ENCODE results near the gene PEX7.
A peak's percentile ranks its signal among the peaks of the same experiment; 100 is the strongest.
"Not testable (repeated sequence)": the region's sequence is repeated elsewhere in the genome, so short reads cannot be mapped to it uniquely, and the experiment has no call there.

The PEX7 gene

GRCh38 chr6:136790411-136791295, 31.7 kb upstream of the PEX7 start:
- DNase-seq (ENCODE audit: low read depth in 2 of 3, low spot score in 1 of 3): no peak

- peak in 1 of 3 donors; percentile 41 for DNase-seq (ENCODE audit: low read depth in 2 of 3, low spot score in 1 of 3)
Observed at GRCh38 chr6:136791296-136792094, 30.9 kb upstream of the PEX7 start.

- no peak for DNase-seq (ENCODE audit: low read depth in 2 of 3, low spot score in 1 of 3)
Observed at GRCh38 chr6:136792095-136792409, 30.3 kb upstream of the PEX7 start.

- peak; percentile 91 to 96 (median 93) for DNase-seq (ENCODE audit: low read depth in 2 of 3, low spot score in 1 of 3)
Observed at GRCh38 chr6:136792410-136793262, 29.8 kb upstream of the PEX7 start, which contains the start of gene MAP3K5. Gene MAP3K5, minus strand, starts transcription at chr6:136792477. Its CDS starts 320 bp downstream, at chr6:136792157.

- DNase-seq (ENCODE audit: low read depth in 2 of 3, low spot score in 1 of 3): no peak
Observed at GRCh38 chr6:136793363-136793762, 29.0 kb upstream of the PEX7 start.

GRCh38 chr6:136795386-136795785, 27.0 kb upstream of the PEX7 start:
- DNase-seq (ENCODE audit: low read depth in 2 of 3, low spot score in 1 of 3): no peak

GRCh38 chr6:136795996-136796395, 26.4 kb upstream of the PEX7 start:
- DNase-seq (ENCODE audit: low read depth in 2 of 3, low spot score in 1 of 3): no peak

- DNase-seq (ENCODE audit: low read depth in 2 of 3, low spot score in 1 of 3): no peak
Observed at GRCh38 chr6:136798044-136798443, 24.3 kb upstream of the PEX7 start.

- DNase-seq (ENCODE audit: low read depth in 2 of 3, low spot score in 1 of 3): no peak
Observed at GRCh38 chr6:136801581-136801980, 20.8 kb upstream of the PEX7 start.

- DNase-seq (ENCODE audit: low read depth in 2 of 3, low spot score in 1 of 3): no peak
Observed at GRCh38 chr6:136803608-136804007, 18.8 kb upstream of the PEX7 start.

GRCh38 chr6:136809091-136809860, 13.1 kb upstream of the PEX7 start:
- DNase-seq (ENCODE audit: low read depth in 2 of 3, low spot score in 1 of 3): no peak

- DNase-seq (ENCODE audit: low read depth in 2 of 3, low spot score in 1 of 3): no peak
Observed at GRCh38 chr6:136811272-136811671, 11.1 kb upstream of the PEX7 start.

GRCh38 chr6:136812174-136812573, 10.2 kb upstream of the PEX7 start:
- no peak for DNase-seq (ENCODE audit: low read depth in 2 of 3, low spot score in 1 of 3)

GRCh38 chr6:136815608-136816007, 6.8 kb upstream of the PEX7 start:
- not testable (repeated sequence) for DNase-seq (ENCODE audit: low read depth in 2 of 3, low spot score in 1 of 3)

- DNase-seq (ENCODE audit: low read depth in 2 of 3, low spot score in 1 of 3): no peak
Observed at GRCh38 chr6:136816656-136817055, 5.7 kb upstream of the PEX7 start.

- no peak for DNase-seq (ENCODE audit: low read depth in 2 of 3, low spot score in 1 of 3)
Observed at GRCh38 chr6:136820561-136820960, 1.8 kb upstream of the PEX7 start.

GRCh38 chr6:136822046-136822375, 381 bp upstream of the PEX7 start:
- DNase-seq (ENCODE audit: low read depth in 2 of 3, low spot score in 1 of 3): peak; percentile 5 to 38 (median 25)

GRCh38 chr6:136823128-136823660, 802 bp downstream of the PEX7 start:
- no peak for DNase-seq (ENCODE audit: low read depth in 2 of 3, low spot score in 1 of 3)

GRCh38 chr6:136826216-136826615, 3.8 kb downstream of the PEX7 start:
- no peak for DNase-seq (ENCODE audit: low read depth in 2 of 3, low spot score in 1 of 3)

GRCh38 chr6:136831873-136832562, 9.6 kb downstream of the PEX7 start:
- DNase-seq (ENCODE audit: low read depth in 2 of 3, low spot score in 1 of 3): no peak

All from stimulated activated CD4-positive, alpha-beta T cell treated with anti-CD3 and anti-CD28 coated beads, Interleukin-12 subunit alpha, Interleukin-12 subunit beta, amount 100 ng/mL, for 48 hours (primary cell).